ENCODE measurements around the gene UFD1. TPM values are rescaled to one million over a fixed set of nuclear protein-coding genes. Genes with fewer than 3 reads are reported as not detected.

The UFD1 gene
- polyA plus RNA-seq, 1 experiment: 135 TPM

DNA sequence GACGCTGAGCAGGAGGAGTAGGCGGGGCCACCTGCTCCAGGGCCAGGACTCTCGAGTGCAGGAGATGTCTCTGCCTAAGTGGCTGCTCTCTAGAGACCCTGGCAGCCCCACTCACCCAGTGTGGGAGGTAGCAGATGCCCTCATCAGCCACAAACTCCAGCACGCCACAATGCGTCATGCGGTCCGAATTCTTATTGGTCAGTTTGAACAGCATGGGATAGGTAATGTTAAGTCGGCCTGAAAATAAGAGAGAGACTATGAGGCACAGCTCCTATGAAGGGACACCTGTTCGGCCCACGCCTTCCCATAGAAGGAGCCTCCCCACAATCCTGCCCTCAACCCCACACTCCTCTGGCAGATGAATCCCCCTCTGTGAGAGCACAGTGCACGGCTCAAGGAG is 7.4 kb downstream of the UFD1 start:
- POLR2A ChIA-PET: no interaction called here
- Histone ChIP-seq H3K27me3 (ENCODE audit: control insufficient read depth, insufficient read depth, low read length) (no peaks in the 10 kb centered on the region), H3K36me3 (ENCODE audit: control insufficient read depth, insufficient read depth, low read length) (peaks cover 38% of the 10 kb centered on the region), H3K4me3 (ENCODE audit: low read depth, low read length) (no peak overlapping the region)
- TF ChIP-seq, protein P1, sequence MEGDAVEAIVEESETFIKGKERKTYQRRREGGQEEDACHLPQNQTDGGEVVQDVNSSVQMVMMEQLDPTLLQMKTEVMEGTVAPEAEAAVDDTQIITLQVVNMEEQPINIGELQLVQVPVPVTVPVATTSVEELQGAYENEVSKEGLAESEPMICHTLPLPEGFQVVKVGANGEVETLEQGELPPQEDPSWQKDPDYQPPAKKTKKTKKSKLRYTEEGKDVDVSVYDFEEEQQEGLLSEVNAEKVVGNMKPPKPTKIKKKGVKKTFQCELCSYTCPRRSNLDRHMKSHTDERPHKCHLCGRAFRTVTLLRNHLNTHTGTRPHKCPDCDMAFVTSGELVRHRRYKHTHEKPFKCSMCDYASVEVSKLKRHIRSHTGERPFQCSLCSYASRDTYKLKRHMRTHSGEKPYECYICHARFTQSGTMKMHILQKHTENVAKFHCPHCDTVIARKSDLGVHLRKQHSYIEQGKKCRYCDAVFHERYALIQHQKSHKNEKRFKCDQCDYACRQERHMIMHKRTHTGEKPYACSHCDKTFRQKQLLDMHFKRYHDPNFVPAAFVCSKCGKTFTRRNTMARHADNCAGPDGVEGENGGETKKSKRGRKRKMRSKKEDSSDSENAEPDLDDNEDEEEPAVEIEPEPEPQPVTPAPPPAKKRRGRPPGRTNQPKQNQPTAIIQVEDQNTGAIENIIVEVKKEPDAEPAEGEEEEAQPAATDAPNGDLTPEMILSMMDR (IDR thresholded peaks at IDR 0.05; ENCODE audit: insufficient read depth, low read depth, low read length): no peak
- no peak for DNase-seq (ENCODE audit: low read depth)
- CTCF ChIA-PET: no interaction called here

DNA sequence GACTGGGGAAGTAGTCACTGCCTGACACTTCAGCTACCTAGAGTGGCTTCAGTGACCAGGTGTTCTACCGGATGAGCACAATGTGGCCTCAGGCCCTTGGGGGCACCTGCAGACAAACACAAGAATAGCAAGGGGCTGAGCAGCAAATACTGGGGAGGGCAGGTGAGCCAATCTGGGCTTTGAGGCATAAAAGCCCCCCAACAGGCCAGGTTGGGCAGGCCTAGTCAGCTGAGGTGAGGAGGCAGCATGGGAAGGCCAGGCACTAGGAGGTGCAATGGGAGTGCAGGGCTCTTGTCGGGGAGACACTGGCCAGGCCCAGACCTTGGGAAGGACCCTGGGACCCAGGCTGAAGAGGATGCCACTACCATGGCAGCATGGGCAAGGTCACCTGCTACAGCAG is 9.0 kb downstream of the UFD1 start:
- TF ChIP-seq, protein P1 (IDR thresholded peaks at IDR 0.05; ENCODE audit: insufficient read depth, low read depth, low read length): no peak
- Histone ChIP-seq H3K36me3 (ENCODE audit: control insufficient read depth, insufficient read depth, low read length) (peaks cover 42% of the 10 kb centered on the region), H3K4me3 (ENCODE audit: low read depth, low read length) (no peak overlapping the region), H3K27me3 (ENCODE audit: control insufficient read depth, insufficient read depth, low read length) (no peaks in the 10 kb centered on the region)
- DNase-seq (ENCODE audit: low read depth): no peak
- ChIA-PET CTCF (no interaction called here), POLR2A (no interaction called here)

DNA sequence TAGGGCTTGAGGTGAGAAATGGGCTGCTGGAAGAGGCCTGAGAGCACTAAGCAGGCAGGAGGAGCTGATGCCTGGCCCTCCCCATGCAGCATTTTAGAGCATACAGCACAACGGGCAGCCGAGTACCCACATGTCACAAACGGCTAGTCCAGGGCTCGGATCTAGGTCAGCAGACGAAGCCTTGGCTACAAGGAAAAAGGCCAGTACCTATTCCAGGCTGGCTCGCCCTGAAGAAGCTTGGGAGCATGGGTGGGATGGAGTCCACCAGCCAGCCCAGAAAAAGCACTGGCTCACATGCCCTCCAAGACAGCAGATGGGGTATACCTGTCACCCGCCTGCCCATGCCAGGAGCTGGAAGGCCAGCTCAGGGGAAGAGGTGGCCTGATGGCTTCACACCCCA is 9.6 kb downstream of the UFD1 start:
- Histone ChIP-seq H3K27me3 (ENCODE audit: control insufficient read depth, insufficient read depth, low read length) (no peaks in the 10 kb centered on the region), H3K36me3 (ENCODE audit: control insufficient read depth, insufficient read depth, low read length) (peaks cover 41% of the 10 kb centered on the region), H3K4me3 (ENCODE audit: low read depth, low read length) (no peak overlapping the region)
- ChIA-PET CTCF (no interaction called here), POLR2A (no interaction called here)
- TF ChIP-seq, protein P1 (IDR thresholded peaks at IDR 0.05; ENCODE audit: insufficient read depth, low read depth, low read length): no peak
- no peak for DNase-seq (ENCODE audit: low read depth)

DNA sequence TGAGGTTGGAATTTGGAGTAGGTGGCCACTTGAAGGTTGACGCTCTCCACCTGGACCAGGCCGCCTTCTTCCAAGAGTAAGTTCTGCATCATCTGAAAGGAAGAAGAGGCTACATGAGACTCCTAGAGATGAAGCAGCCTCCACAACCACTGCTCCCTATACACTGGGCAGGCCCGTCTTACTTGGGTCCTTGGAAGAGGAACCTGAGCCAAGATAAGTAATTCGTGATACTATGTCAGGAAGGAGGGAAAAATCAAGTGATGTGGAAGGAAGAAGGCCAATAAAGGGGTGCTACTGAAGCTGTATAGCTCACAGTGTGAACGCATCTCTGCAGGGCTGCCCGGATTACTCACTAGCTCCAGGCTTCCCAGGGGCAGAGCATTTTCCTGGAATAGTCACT is 11.1 kb downstream of the UFD1 start:
- ChIA-PET POLR2A (interaction anchor here (0.9 kb wide), 1 partner anchor 12 kb away, joined by 4 read pairs; the partner anchor contains the start of gene CDC45), CTCF (interaction anchor here (0.9 to 1.2 kb wide), 3 partner anchors 9 to 262 kb away, joined by 3 read pairs; no protein-coding TSS in a partner anchor)
- Histone ChIP-seq H3K27me3 (ENCODE audit: control insufficient read depth, insufficient read depth, low read length) (no peaks in the 10 kb centered on the region), H3K36me3 (ENCODE audit: control insufficient read depth, insufficient read depth, low read length) (peaks cover 39% of the 10 kb centered on the region), H3K4me3 (ENCODE audit: low read depth, low read length) (no peak overlapping the region)
- no peak for DNase-seq (ENCODE audit: low read depth)
- TF ChIP-seq, protein P1 (IDR thresholded peaks at IDR 0.05; ENCODE audit: insufficient read depth, low read depth, low read length): no peak

DNA sequence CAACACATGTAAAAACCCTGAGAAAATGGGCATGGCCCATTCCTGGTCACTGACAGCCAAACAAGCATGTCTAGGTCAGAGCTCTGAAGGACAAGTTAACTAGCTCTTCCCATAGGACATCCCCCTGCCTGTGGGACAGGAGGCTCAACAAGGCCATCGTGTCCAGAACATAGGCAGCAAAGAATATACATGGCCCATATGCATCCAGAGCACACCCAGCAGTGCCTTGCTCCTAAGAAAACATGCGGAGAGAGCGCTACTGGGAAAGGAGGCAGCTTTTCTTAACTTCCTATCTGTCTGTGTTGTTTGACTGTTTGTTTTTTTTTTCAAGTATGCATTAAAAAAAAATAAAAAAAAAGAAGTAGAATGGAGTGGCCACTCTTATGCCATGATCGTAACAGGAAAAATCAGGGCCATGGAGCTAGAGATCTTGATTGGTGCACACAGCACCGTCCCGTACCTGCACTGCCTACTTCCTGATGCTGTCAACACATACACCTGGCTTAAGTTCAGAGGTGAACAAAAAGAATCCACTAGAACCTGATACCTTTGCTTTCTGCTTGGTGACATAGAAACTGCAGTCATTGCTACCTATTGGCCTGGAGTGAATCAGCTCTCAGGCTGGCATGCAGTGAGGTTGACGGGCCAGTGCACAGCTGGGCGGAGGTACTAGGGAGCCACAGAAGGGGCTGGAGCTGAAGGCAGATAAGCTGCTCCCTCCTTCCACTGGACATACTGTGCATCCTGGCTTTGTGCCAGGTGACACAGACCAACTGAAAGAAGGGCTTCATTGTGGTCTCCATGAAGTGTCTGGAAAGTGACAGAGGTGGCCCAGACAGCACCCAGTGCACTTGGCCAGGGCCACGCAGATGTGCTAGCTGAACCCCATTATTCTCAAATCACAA is 11.9 kb downstream of the UFD1 start:
- Histone ChIP-seq H3K36me3 (ENCODE audit: control insufficient read depth, insufficient read depth, low read length) (peaks cover 36% of the 10 kb centered on the region), H3K4me3 (ENCODE audit: low read depth, low read length) (no peak overlapping the region), H3K27me3 (ENCODE audit: control insufficient read depth, insufficient read depth, low read length) (no peaks in the 10 kb centered on the region)
- no peak for DNase-seq (ENCODE audit: low read depth)
- ChIA-PET CTCF (interaction anchor here (0.6 to 1.0 kb wide), 3 partner anchors 17 to 1113 kb away, joined by 3 read pairs; no protein-coding TSS in a partner anchor), POLR2A (no interaction called here)
- TF ChIP-seq, protein P1 (IDR thresholded peaks at IDR 0.05; ENCODE audit: insufficient read depth, low read depth, low read length): no peak
